IMR-90 (cell line): ENCODE results near the gene SMARCC2. TPM values are rescaled to one million over a fixed set of nuclear protein-coding genes. Genes with fewer than 3 reads are reported as not detected.

Experiments used
- ATAC-seq: fragments of 200-7000 bp; cut with Tn5 transposase; 2 replicates; pipeline ENCODE4 v1.9.1; 2020; ENCODE audit warnings: low read depth, mild to moderate bottlenecking, moderate library complexity
- BruUV-seq: library from RNA; stranded (reverse); fragments of 400-500 nt; replicated peaks from 2 replicates; lab custom pipeline; 2021; lab: Mats Ljungman, UMichigan
- CTCF ChIA-PET: fragments of 300-600 bp; formaldehyde crosslinking; extraction: SDS; loops from one replicate; lab custom pipeline; 2021; ENCODE audit warnings: antibody characterized with exemption; lab: Yijun Ruan, JAX
- POLR2A ChIA-PET: fragments of 300-600 bp; sonication (Branson Sonifier 250); formaldehyde crosslinking; loops from one replicate; lab custom pipeline; 2022; ENCODE audit warnings: antibody characterized with exemption; ENCODE audit not compliant: unreplicated experiment; lab: Charles Lee
- DNase-seq: peaks from one replicate; pipeline ENCODE4 v3.0.0; 2013
- H2AFZ ChIP-seq: replicated peaks from 2 replicates; pipeline ENCODE3; 2013; ENCODE audit warnings: low read length, mild to moderate bottlenecking; ENCODE audit not compliant: poor library complexity
- H2AK5ac ChIP-seq: 2 replicates; pipeline ENCODE4 v1.6.1; 2013; ENCODE audit warnings: low read depth, low read length, inconsistent platforms
- H2AK9ac ChIP-seq: replicated peaks from 2 replicates; pipeline ENCODE3; 2013; ENCODE audit warnings: mild to moderate bottlenecking, low read depth, low read length, moderate library complexity; ENCODE audit not compliant: poor library complexity
- H2BK120ac ChIP-seq: 2 replicates; pipeline ENCODE4 v1.6.1; 2013; ENCODE audit warnings: low read depth, low read length, inconsistent platforms
- H2BK15ac ChIP-seq: 3 replicates; pipeline ENCODE4 v1.6.1; 2013; ENCODE audit warnings: low read depth, low read length, inconsistent platforms
- H2BK20ac ChIP-seq: 2 replicates; pipeline ENCODE4 v1.6.1; 2013; ENCODE audit warnings: low read depth, mild to moderate bottlenecking, inconsistent platforms, low read length, moderate library complexity
- H2BK5ac ChIP-seq: 2 replicates; pipeline ENCODE4 v1.6.1; 2013; ENCODE audit warnings: mild to moderate bottlenecking, low read depth, low read length, inconsistent platforms; ENCODE audit not compliant: poor library complexity, severe bottlenecking
- H3K14ac ChIP-seq: replicated peaks from 2 replicates; pipeline ENCODE4 v1.6.1; 2013; ENCODE audit warnings: low read depth, low read length, inconsistent platforms
- H3K18ac ChIP-seq: 2 replicates; pipeline ENCODE4 v1.6.1; 2013; ENCODE audit warnings: low read depth, low read length, control low read depth
- H3K23ac ChIP-seq: 2 replicates; pipeline ENCODE4 v1.6.1; 2013; ENCODE audit warnings: low read depth, low read length, inconsistent platforms
- H3K27ac ChIP-seq: 2 replicates; pipeline ENCODE4 v1.5.1; 2013; ENCODE audit warnings: mild to moderate bottlenecking, control low read depth, low read length; ENCODE audit not compliant: insufficient read depth
- H3K27me3 ChIP-seq: 2 replicates; pipeline ENCODE4 v1.6.1; 2013; ENCODE audit warnings: low read length; ENCODE audit not compliant: control insufficient read depth, insufficient read depth
- H3K36me3 ChIP-seq: 2 replicates; pipeline ENCODE4 v1.6.1; 2013; ENCODE audit warnings: low read length, mixed read lengths; ENCODE audit not compliant: control insufficient read depth, insufficient read depth
- H3K4ac ChIP-seq: 2 replicates; pipeline ENCODE4 v1.6.1; 2013; ENCODE audit warnings: low read depth, low read length, inconsistent platforms
- H3K4me1 ChIP-seq: 2 replicates; pipeline ENCODE4 v1.6.1; 2013; ENCODE audit warnings: low read length, mixed read lengths; ENCODE audit not compliant: control insufficient read depth, insufficient read depth
- H3K4me2 ChIP-seq: 2 replicates; pipeline ENCODE4 v1.6.1; 2013; ENCODE audit warnings: low read depth, mild to moderate bottlenecking, control low read depth, low read length, moderate library complexity
- H3K4me3 ChIP-seq: 2 replicates; pipeline ENCODE4 v1.5.1; 2013; ENCODE audit warnings: low read depth, mild to moderate bottlenecking, control low read depth, low read length, moderate library complexity; ENCODE audit not compliant: insufficient read depth
- H3K56ac ChIP-seq: 2 replicates; pipeline ENCODE4 v1.6.1; 2013; ENCODE audit warnings: low read length, inconsistent platforms; ENCODE audit not compliant: insufficient read depth; ENCODE audit errors: extremely low read depth
- H3K79me1 ChIP-seq, 2 experiments: 2 replicates each; pipeline ENCODE4 v1.6.1; 2013; ENCODE audit warnings: low read length in 2 of 2, inconsistent platforms in 1 of 2, low read depth in 1 of 2
- H3K9ac ChIP-seq: 2 replicates; pipeline ENCODE4 v1.6.1; 2013; ENCODE audit warnings: low read depth, low read length, control low read depth
- H3K9me1 ChIP-seq: 2 replicates; pipeline ENCODE4 v1.6.1; 2013; ENCODE audit warnings: low read length, inconsistent platforms; ENCODE audit not compliant: insufficient read depth
- H3K9me3 ChIP-seq: 2 replicates; pipeline ENCODE4 v1.6.1; 2013; ENCODE audit warnings: low read length; ENCODE audit not compliant: control insufficient read depth, insufficient read depth
- H4K20me1 ChIP-seq: 2 replicates; pipeline ENCODE4 v1.6.1; 2013; ENCODE audit warnings: low read length, inconsistent platforms; ENCODE audit not compliant: insufficient read depth
- H4K5ac ChIP-seq: 2 replicates; pipeline ENCODE4 v1.6.1; 2013; ENCODE audit warnings: mild to moderate bottlenecking, low read depth, low read length, control low read depth
- H4K8ac ChIP-seq, 2 experiments: 2 replicates each; pipeline ENCODE4 v1.6.1; 2013; ENCODE audit warnings: low read depth in 2 of 2, low read length in 2 of 2, control low read depth in 1 of 2, inconsistent platforms in 1 of 2
- H4K91ac ChIP-seq: 2 replicates; pipeline ENCODE4 v1.6.1; 2013; ENCODE audit warnings: low read depth, low read length, inconsistent platforms; ENCODE audit not compliant: insufficient read depth
- BHLHE40 ChIP-seq: fragments of 150-350 bp; IDR thresholded peaks from 2 replicates; pipeline ENCODE4 v1.6.1; 2016; ENCODE audit warnings: mild to moderate bottlenecking, low read depth, low read length
- USF2 ChIP-seq: fragments of 150-350 bp; IDR thresholded peaks from 2 replicates; pipeline ENCODE4 v1.6.1; 2017; ENCODE audit warnings: mild to moderate bottlenecking, antibody characterized with exemption, low read length, low read depth
- WGBS, 2 experiments: methylation state at CpG; one replicate each; pipeline versions ENCODE4 v1.1.5 to v1.1.7; 2013; ENCODE audit warnings: missing lambda C conversion rate in 2 of 2; ENCODE audit not compliant: insufficient read length in 1 of 2; ENCODE audit errors: extremely low coverage in 2 of 2; 5-methylcytosine and 5-hydroxymethylcytosine counted together
- dilution Hi-C: fragments of 300-500 bp; cut with HindIII; formaldehyde crosslinking; loops from one replicate; pipeline ENCODE4 v1.14.3; 2018; ENCODE audit warnings: low sequenced_read_pairs; ENCODE audit not compliant: unreplicated experiment
- in situ Hi-C: fragments of 300-500 bp; cut with MboI; formaldehyde crosslinking; loops from 3 replicates; pipeline ENCODE4 v1.14.3; 2019; ENCODE audit warnings: low sequenced_read_pairs, inconsistent platforms, mixed read lengths
- intact Hi-C: fragments of 100-400 bp; cut with micrococcal nuclease; formaldehyde crosslinking; loops from 2 replicates; pipeline ENCODE4 v1.10.0; 2022
- polyA plus RNA-seq, 3 experiments: library from polyadenylated mRNA; depleted of rRNA; stranded (reverse); fragments of >200 nt; gene quantifications; 2 replicates each; pipeline ENCODE4 v1.2.3, GENCODE V29; 2012; ENCODE audit warnings: low replicate concordance in 1 of 3
- total RNA-seq: library from RNA; depleted of rRNA; stranded (reverse); fragments of >200 nt; gene quantifications from 2 replicates; pipeline ENCODE4 v1.2.3, GENCODE V29; 2012

Gene SMARCC2
- total and polyA plus RNA-seq, 2 of the 4 experiments (the other 2 are of a cell fraction), result 42.3 to 43.8 TPM

- Histone ChIP-seq H4K91ac (no peak overlapping the region), H2BK5ac (no peak overlapping the region), H3K9me1 (peaks cover 12% of the 10 kb centered on the region), H2BK120ac (no peak overlapping the region), H4K5ac (no peak overlapping the region), H2AK9ac (peak overlapping the region; percentile 26), H3K18ac (no peak overlapping the region), H3K4me2 (no peak overlapping the region), H2AK5ac (no peak overlapping the region), H3K27ac (no peak overlapping the region), H2BK15ac (no peak overlapping the region), H3K4ac (no peak overlapping the region), H3K14ac (no peak overlapping the region), H4K20me1 (no peaks in the 10 kb centered on the region; the same call in 1 of the 2 replicates), H3K9me3 (no peaks in the 10 kb centered on the region), H3K4me3 (no peak overlapping the region), H3K27me3 (no peaks in the 10 kb centered on the region), H2BK20ac (no peak overlapping the region), H3K23ac (no peak overlapping the region), H2AFZ (no peak overlapping the region), H3K9ac (no peak overlapping the region), H3K56ac (no peak overlapping the region), H4K8ac (no peak overlapping the region), H3K36me3 (peaks cover 56% of the 10 kb centered on the region), H3K4me1 (no peaks in the 10 kb centered on the region; the same call in 1 of the 2 replicates), H3K79me1 (peaks cover 3 to 5% of the 10 kb centered on the region in 2 experiments; a peak in 2 of 4 replicates)
- TF ChIP-seq BHLHE40 (no peak), USF2 (peak; percentile 30; the same call in 1 of the 2 replicates)
- in situ Hi-C loops, result no loop called here
- no TSS peak for BruUV-seq
- ATAC-seq (no peak), DNase-seq (no peak)
- intact Hi-C loops, result no loop called here
- ChIA-PET POLR2A (no interaction called here), CTCF (no interaction called here)
- dilution Hi-C loops, result no loop called here
- no CpG with 5 or more reads among the region's 4 CpGs for WGBS, 2 experiments
These were observed 46.1 kb downstream of the SMARCC2 start for GRCh38 chr12:56143217-56143616.
